ENCODE measurements around the gene ITGB1. TPM values are rescaled to one million over a fixed set of nuclear protein-coding genes. Genes with fewer than 3 reads are reported as not detected.

ITGB1 gene
- total and polyA plus RNA-seq, 2 of the 8 experiments (the other 6 are each of a cell fraction or from before 2014, with no cell fraction given): 82.7 to 321 TPM

DNA sequence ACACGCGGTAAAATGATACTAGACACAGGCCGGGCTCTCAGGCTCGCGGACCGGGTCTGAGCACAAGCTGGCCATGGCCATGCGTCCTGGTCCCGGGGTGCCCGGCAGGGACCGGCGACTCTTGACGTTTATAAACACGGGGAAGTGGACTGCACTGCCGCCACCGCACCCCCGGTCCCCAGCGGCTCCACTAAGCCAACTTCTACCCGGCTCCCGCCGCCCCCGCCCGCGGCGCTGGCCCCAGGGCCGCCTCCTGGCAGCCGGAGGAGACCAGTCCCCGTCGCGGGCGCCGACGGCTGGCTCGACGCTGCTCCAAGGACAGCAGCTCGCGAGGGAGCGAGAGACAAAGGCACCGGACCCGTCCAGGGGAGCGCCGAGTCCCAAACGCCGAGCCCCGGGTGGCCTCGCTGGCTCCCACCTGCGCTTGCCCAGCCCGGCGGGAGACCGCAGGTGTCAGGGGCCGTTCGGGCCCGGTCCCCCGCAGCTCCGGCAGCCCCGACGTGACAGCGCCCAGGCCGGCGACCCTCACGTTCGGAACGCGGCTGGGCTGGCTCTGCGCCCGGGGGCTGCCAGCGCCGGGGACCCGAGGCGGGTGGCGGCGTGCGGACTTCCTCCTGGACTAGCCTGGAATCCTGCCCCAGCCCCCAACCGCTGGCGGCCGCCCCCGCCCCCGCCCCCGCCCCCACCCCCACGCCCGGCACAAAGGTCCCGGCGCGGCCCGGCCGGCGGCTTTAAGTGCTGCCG, 517 bp downstream of the ITGB1 start:
- WGBS, 2 experiments (ENCODE audit: extremely low coverage in 1 of 2, insufficient coverage in 1 of 2, insufficient read length in 1 of 2, insufficient replicate concordance in 2 of 2, low coverage in 1 of 2, low lambda C conversion rate in 2 of 2, missing lambda C conversion rate in 1 of 2): 5% methylated on average over 30 of the region's 87 CpGs; no CpG with 5 or more reads in 1 of the 2 experiments
- FAIRE-seq: no peak
- Histone ChIP-seq H3K4ac (replicated peaks; ENCODE audit: insufficient read length, low read depth, low read length) (no peak overlapping the region), H2BK15ac (ENCODE audit: low read length) (no peak overlapping the region), H3K79me2 (ENCODE audit: control insufficient read depth in 1 of 2, insufficient read depth in 2 of 2, low read length in 2 of 2) (peaks cover 29 to 67% of the 10 kb centered on the region in 2 experiments), H3K18ac (ENCODE audit: extremely low read depth, low read length) (no peak overlapping the region; the same call in 1 of the 2 replicates), H4K8ac (ENCODE audit: extremely low read depth, insufficient read depth, low read length) (peak overlapping the region; percentile 72), H2BK120ac (replicated peaks; ENCODE audit: low read depth, low read length) (no peak overlapping the region), H3K4me3 (ENCODE audit: extremely low read depth in 1 of 4, insufficient read depth in 2 of 4, low read depth in 3 of 4, low read length in 4 of 4) (peak overlapping the region; percentile 74 to 95 (median 86)), H3K4me2 (ENCODE audit: insufficient read depth in 1 of 2, low read depth in 2 of 2, low read length in 2 of 2) (peak overlapping the region; percentile 74 to 84), H2BK20ac (ENCODE audit: low read length) (no peak overlapping the region), H2BK5ac (ENCODE audit: low read depth, low read length) (peak overlapping the region; percentile 85; the same call in 1 of the 2 replicates), H3K23ac (ENCODE audit: insufficient read length) (no peak overlapping the region), H3K9ac (replicated peaks in 1 of 4; ENCODE audit: extremely low read depth in 1 of 4, low read depth in 3 of 4, low read length in 3 of 4) (peak overlapping the region; percentile 71 to 96 (median 84)), H3K14ac (ENCODE audit: insufficient read length) (no peak overlapping the region), H2AFZ (ENCODE audit: low read length) (no peak overlapping the region), H2BK12ac (ENCODE audit: low read depth, low read length) (no peak overlapping the region), H3K36me3 (ENCODE audit: control insufficient read depth in 2 of 4, insufficient read depth in 4 of 4, low read length in 3 of 4) (peaks cover 0 to 4% (median 0%) of the 10 kb centered on the region in 4 experiments; a peak in 1 of 8 replicates), H4K5ac (ENCODE audit: insufficient read length, low read depth, low read length) (no peak overlapping the region), H4K91ac (replicated peaks; ENCODE audit: insufficient read length, low read length) (no peak overlapping the region), H2AK5ac (ENCODE audit: low read depth, low read length) (no peak overlapping the region), H3K23me2 (ENCODE audit: low read depth, low read length) (peaks cover 7% of the 10 kb centered on the region), H3K4me1 (replicated peaks in 1 of 4; ENCODE audit: control insufficient read depth in 3 of 4, insufficient read depth in 4 of 4, low read length in 3 of 4) (peaks cover 3 to 28% (median 14%) of the 10 kb centered on the region in 4 experiments; a peak in 4 of 7 replicates), H3K56ac (replicated peaks; ENCODE audit: insufficient read length, low read depth, low read length) (peak overlapping the region; percentile 23), H3K9me3 (ENCODE audit: insufficient read depth in 2 of 2, low read depth in 1 of 2, low read length in 1 of 2) (no peaks in the 10 kb centered on the region), H4K20me1 (replicated peaks in 1 of 2; ENCODE audit: control insufficient read depth in 1 of 2, insufficient read depth in 2 of 2, low read length in 2 of 2) (peaks cover 0 to 11% of the 10 kb centered on the region in 2 experiments), H3K79me1 (ENCODE audit: low read depth, low read length) (no peaks in the 10 kb centered on the region), H3K27ac (ENCODE audit: low read depth, low read length) (peak overlapping the region; percentile 97; the same call in 1 of the 2 replicates), H3K27me3 (replicated peaks in 1 of 4; ENCODE audit: control insufficient read depth in 3 of 4, extremely low read depth in 1 of 4, insufficient read depth in 3 of 4, low read length in 3 of 4) (no peaks in the 10 kb centered on the region)
- ChIA-PET POLR2A (ENCODE audit: partially characterized antibody) (interaction anchor here (1.0 to 4.8 kb wide), 8 partner anchors 10 to 51 kb away, joined by 3 to 26 read pairs (median 8); no protein-coding TSS in a partner anchor), CTCF (ENCODE audit: partially characterized antibody) (interaction anchor here (0.9 to 1.2 kb wide), 2 partner anchors 18 to 31 kb away, joined by 3 to 4 read pairs; no protein-coding TSS in a partner anchor)
- peak in 1 of 2 experiments; percentile 73 for DNase-seq (ENCODE audit: low read depth in 1 of 2, low spot score in 2 of 2)
- TF ChIP-seq TAF1 (IDR thresholded peaks at IDR 0.05; ENCODE audit: low read depth, low read length): peak; percentile 64
- TF ChIP-seq ASH2L (IDR thresholded peaks at IDR 0.05; ENCODE audit: low read length): peak; percentile 45
- peak; percentile 20 to 44; a peak in 2 of 3 replicates for TF ChIP-seq POLR2A (IDR thresholded peaks at IDR 0.05; ENCODE audit: control extremely low read depth in 1 of 2, low read depth in 2 of 2, low read length in 2 of 2)
- TF ChIP-seq, protein P1, sequence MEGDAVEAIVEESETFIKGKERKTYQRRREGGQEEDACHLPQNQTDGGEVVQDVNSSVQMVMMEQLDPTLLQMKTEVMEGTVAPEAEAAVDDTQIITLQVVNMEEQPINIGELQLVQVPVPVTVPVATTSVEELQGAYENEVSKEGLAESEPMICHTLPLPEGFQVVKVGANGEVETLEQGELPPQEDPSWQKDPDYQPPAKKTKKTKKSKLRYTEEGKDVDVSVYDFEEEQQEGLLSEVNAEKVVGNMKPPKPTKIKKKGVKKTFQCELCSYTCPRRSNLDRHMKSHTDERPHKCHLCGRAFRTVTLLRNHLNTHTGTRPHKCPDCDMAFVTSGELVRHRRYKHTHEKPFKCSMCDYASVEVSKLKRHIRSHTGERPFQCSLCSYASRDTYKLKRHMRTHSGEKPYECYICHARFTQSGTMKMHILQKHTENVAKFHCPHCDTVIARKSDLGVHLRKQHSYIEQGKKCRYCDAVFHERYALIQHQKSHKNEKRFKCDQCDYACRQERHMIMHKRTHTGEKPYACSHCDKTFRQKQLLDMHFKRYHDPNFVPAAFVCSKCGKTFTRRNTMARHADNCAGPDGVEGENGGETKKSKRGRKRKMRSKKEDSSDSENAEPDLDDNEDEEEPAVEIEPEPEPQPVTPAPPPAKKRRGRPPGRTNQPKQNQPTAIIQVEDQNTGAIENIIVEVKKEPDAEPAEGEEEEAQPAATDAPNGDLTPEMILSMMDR (IDR thresholded peaks at IDR 0.05; ENCODE audit: control extremely low read depth in 1 of 3, insufficient read depth in 1 of 3, low read depth in 1 of 3, low read length in 3 of 3): no peak
- TF ChIP-seq SAP30 (IDR thresholded peaks at IDR 0.05; ENCODE audit: insufficient read depth, insufficient replicate concordance, low read length): no peak
- 0 out of 2 replicates have a peak, but pooled peaks have one; percentile 18 for TF ChIP-seq POLR2AphosphoS5 (IDR thresholded peaks at IDR 0.05; ENCODE audit: low read depth, low read length)
- no peak for TF ChIP-seq SP1 (IDR thresholded peaks at IDR 0.05; ENCODE audit: low read depth, low read length)
- TF ChIP-seq PHF8 (conservative IDR thresholded peaks at IDR 0.05; ENCODE audit: low read depth, low read length): peak; percentile 0
- TF ChIP-seq, protein P2, sequence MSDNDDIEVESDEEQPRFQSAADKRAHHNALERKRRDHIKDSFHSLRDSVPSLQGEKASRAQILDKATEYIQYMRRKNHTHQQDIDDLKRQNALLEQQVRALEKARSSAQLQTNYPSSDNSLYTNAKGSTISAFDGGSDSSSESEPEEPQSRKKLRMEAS (IDR thresholded peaks at IDR 0.05): peak; percentile 15; the same call in 1 of the 2 replicates

Measured in H1 (cell line).